Ramos (cell line): ENCODE results near the gene KIF2C.

Experiments
- in situ Hi-C: fragments of 300-500 bp; cut with MboI; formaldehyde crosslinking; loops from one replicate; pipeline ENCODE4 v1.14.3; 2022; ENCODE audit warnings: low sequenced_read_pairs; ENCODE audit not compliant: unreplicated experiment

The KIF2C gene

DNA sequence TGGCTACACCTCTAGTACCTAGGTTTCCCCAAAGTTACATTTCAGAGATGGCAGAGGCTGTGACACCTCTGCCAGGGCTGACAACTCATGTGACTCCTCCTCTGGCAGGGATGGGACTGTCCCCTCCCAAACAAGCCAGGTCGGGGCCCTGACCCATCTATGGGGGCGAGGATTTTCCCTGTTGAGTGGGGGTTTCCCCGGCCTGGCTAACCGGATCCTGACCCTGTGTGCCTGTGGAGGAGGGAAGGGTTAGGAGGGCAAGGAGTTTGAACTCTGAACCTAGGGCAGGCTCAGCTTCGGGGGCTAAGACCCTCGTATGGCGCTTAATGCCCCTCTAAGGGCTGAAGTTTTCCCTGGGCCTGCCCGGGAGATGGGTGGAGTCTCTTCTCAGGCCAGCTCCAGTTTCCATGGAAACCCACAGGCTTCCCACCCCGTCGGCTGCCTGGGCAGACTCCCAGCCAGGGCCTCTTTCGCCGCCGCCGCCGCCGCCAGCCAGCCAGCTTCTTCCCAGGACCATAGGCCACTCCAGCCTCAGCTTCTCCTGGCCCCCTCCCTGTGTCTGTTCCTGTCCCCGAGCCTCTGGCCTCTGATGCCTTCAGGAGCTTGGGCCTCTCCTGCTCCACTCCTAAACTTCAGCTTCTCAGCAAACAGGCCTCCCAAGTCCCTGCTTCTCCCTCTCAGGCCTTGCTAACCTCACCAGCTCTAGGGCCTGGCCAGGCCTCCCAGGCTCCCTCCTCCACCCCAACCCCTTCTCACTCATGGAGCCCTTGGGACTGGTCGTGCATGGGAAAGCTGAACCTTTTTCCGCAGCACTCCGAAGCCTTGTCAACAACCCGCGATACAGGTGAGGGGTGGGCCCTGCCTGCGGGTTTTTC, 68.7 kb downstream of the KIF2C start, which contains the start of gene BTBD19:
Gene BTBD19 (plus strand): TSS at position 461 of the 875 bp plus-strand sequence. CDS start 298 bp downstream, at position 759.
- in situ Hi-C loops = loop anchor here (25.0 kb wide), 1 partner anchor 704 kb away; the partner anchor contains the start of genes CCDC163, MMACHC and PRDX1

DNA sequence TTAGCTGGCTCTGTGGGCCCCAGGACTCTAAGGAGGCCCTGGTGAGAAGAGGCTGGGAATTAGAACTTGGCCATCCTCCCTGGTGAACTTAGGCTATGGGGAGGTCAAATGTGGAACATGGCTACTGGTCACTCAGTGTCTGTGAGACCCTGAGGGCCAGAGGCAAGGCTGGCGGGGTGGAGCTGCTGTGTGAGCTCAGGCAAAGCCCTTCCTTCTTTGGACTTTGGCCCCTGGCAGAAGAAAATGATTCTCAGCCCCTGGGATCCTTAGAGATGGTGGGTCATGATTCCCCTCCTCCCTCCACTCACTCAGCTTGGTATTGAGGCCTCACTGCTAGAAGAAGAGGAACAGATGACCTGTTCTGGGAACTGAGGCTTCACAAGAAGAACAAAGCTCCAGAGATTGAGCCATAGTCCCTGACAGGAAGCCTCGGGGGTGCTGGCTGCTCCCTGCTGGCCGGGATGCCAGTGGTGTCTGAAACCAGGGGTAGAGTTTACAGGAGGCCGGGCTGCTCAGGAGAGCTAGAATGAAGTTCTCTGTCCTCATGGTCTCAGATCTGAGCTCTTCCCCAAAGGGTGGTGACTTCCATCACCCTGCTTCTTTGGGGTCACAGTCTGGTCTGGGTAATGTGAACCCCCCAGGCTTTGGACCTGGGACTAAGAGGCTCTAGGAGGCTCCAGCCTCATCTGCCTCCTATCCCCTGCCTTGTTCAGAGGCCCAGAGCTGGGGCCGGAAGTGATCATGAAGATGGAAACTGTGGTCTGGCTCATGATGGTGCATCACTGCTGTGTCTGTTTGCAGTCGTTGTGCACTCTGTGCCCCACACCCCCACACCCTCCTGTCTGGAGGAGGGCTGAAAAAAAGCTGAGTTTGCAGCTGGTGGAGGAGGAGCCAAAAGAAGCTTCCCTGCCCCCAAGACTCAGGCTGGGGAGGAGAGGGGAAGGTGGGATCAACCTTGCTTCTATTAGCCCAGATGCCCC, 69.6 kb downstream of the KIF2C start:
- in situ Hi-C loops = loop anchor here (25.0 kb wide), 1 partner anchor 703 kb away; the partner anchor contains the start of genes CCDC163, MMACHC and PRDX1

DNA sequence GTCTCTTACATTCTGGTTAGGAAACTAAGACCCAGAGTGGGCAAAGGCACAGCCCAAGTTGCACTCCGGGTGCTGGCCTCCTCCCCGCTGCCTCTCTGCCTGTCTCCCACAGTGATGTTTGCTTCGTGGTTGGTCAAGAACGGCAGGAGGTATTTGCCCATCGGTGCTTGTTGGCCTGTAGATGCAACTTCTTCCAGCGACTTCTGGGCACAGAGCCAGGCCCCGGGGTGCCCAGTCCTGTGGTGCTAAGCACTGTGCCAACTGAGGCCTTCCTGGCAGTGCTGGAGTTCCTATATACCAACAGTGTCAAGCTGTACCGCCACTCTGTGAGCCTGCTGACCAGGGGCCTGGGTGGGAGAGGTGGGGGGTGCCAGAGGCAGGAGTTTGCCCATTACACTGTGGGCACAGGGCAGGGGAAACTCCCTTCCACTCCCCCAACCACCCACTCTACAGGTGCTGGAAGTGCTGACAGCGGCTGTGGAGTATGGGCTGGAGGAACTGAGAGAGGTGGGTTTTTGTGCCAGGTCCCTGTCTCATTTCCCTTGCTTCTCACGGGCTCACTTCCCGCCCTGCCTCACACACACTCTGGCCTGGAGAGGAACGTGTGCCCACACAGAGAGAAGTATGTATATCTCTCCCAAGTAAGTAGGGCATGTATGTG, 70.6 kb downstream of the KIF2C start:
- in situ Hi-C loops = loop anchor here (25.0 kb wide), 1 partner anchor 702 kb away; the partner anchor contains the start of genes CCDC163, MMACHC and PRDX1

DNA sequence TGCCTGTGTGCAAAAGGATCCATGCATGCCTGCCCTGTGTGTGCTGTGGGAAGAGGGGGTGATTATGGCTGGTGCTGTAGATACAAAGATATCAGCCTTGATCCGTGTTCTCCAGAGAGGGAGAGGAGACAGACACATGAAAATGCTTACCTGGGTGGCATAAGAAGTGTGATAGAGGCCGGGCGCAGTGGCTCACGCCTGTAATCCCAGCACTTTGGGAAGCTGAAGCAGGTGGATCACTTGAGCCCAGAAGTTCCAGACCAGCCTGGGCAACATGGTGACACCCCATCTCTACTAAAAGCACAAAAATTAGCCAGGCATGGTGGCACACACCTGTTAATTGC, 71.1 kb downstream of the KIF2C start:
- in situ Hi-C loops = loop anchor here (25.0 kb wide), 1 partner anchor 702 kb away; the partner anchor contains the start of genes CCDC163, MMACHC and PRDX1

DNA sequence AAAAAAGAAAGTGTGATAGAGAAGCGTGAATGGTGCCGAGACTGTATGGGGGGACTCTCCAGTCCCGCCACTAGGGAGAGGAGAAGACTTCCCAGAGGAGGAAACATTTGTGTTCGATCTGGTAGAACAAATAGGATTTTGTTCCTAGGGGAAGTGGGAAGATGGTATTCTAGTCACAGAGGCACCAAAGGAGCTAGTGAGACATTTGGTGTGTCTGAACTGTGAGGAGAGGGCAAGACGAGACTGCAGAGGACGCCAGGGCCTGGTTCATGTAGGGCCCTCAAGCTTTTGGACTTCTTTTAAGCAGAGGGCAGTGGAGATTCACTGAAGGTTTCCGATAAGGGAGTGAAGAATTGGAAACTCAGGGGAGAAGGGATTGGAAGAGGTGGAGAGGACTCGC, 71.6 kb downstream of the KIF2C start:
- in situ Hi-C loops = loop anchor here (25.0 kb wide), 1 partner anchor 701 kb away; the partner anchor contains the start of genes CCDC163, MMACHC and PRDX1

DNA sequence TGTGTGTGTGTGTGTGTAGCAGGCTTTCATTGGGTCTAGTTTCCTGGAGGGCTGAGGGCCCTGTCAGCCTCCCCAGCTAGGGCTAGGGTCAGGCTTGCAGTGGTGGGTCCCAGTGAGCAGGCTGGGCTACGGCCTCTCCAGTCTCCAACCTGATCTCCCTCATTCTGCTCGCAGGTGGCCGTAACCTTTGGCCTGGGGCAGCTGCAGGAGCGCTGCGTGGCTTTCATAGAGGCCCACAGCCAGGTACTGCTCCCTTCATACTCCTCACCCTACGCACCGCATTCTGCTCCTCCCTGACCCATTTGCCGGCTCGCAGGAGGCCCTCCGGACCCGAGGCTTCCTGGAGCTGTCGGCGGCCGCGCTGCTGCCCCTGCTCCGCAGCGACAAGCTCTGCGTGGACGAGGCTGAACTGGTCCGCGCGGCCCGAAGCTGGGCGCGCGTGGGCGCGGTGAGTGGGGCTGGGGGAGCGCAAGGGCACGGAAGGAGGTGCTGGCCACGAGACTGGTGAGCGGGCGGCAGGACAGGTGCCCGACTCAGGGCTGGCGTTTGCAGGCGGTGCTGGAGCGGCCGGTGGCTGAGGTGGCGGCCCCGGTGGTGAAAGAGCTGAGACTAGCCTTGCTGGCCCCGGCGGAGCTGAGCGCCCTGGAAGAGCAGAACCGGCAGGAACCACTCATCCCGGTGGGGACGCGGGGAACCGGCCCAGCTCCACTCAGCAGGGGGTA, 73.3 kb downstream of the KIF2C start:
- in situ Hi-C loops = loop anchor here (25.0 kb wide), 1 partner anchor 699 kb away; the partner anchor contains the start of genes CCDC163, MMACHC and PRDX1

DNA sequence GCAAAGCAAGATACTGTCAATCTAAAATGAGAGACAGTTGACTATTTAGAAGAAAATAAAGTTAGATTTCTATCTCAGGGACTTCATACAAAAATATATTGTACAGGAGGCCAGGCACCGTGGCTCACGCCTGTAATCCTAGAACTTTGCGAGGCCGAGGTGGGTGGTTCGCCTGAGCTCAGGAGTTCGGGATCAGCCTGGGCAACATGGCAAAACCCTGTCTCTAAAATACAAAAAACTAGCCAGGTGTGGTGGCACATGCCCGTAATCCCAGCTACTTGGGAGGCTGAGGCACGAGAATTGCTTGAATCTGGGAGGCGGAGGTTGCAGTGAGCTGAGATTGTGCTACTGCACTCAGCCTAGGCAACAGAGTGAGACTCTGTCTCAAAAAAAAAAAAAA, 76.3 kb downstream of the KIF2C start:
- in situ Hi-C loops = loop anchor here (5.0 to 25.0 kb wide), 2 partner anchors 84 to 696 kb away; partner anchors contain the start of genes CCDC163, MMACHC, PRDX1 and RNU5D-1

DNA sequence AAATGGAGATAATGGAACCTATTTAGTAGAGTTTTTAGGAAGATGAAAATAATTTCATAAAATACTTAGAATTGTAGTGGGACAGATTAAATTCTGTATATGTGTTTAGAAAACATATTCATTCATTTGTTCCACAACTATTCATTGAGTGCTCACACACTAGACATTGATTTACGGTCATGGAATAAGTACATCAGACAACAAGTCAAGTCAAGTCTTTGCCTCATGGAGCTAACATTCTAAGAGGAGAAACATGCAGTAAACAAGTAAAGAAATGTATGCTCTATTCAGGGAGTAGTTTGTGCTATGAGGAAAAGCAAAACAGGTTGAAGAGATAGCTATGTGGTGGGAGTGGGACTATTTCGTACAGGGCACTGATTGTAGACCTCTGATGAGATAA, 77.7 kb downstream of the KIF2C start:
- in situ Hi-C loops = loop anchor here (5.0 to 25.0 kb wide), 2 partner anchors 85 to 695 kb away; partner anchors contain the start of genes CCDC163, MMACHC, PRDX1 and RNU5D-1
